Activated CD4-positive, alpha-beta T cell treated with anti-CD3 and anti-CD28 coated beads, Interleukin-2, amount 50 U/mL, for 48 hours (primary cell): Measurements from ENCODE around the gene CPA5.

ENCODE experiments used
- DNase-seq, 2 experiments: peaks; one replicate each; pipeline ENCODE4 v3.0.0-alpha.2; 2020

CPA5 gene

GRCh38 chr7:130332259-130333053 lies 12.2 kb upstream of the CPA5 start:
- no peak for DNase-seq

- DNase-seq: no peak
Measured at GRCh38 chr7:130333832-130334231, 10.8 kb upstream of the CPA5 start.

GRCh38 chr7:130334274-130334673 lies 10.3 kb upstream of the CPA5 start:
- no peak for DNase-seq

- no peak for DNase-seq
Measured at GRCh38 chr7:130337410-130337971, 7.1 kb upstream of the CPA5 start.

- no peak for DNase-seq
Measured at GRCh38 chr7:130338233-130338632, 6.4 kb upstream of the CPA5 start.

- no peak for DNase-seq
Measured at GRCh38 chr7:130341882-130342281, 2.7 kb upstream of the CPA5 start.

- no peak for DNase-seq
Measured at GRCh38 chr7:130342701-130343380, 1.8 kb upstream of the CPA5 start.

- no peak for DNase-seq
Measured at GRCh38 chr7:130345136-130345535, 520 bp downstream of the CPA5 start.

GRCh38 chr7:130345725-130346124 lies 1.1 kb downstream of the CPA5 start:
- DNase-seq: no peak

GRCh38 chr7:130346177-130346905 lies 1.7 kb downstream of the CPA5 start:
- DNase-seq: no peak

- no peak for DNase-seq
Measured at GRCh38 chr7:130346941-130347340, 2.3 kb downstream of the CPA5 start.

GRCh38 chr7:130349911-130350782 lies 5.5 kb downstream of the CPA5 start:
- no peak for DNase-seq

GRCh38 chr7:130350945-130351790 lies 6.6 kb downstream of the CPA5 start:
- DNase-seq: peak in 1 of 2 experiments; percentile 21

GRCh38 chr7:130351791-130352090 lies 7.1 kb downstream of the CPA5 start:
- no peak for DNase-seq

GRCh38 chr7:130352194-130353074 lies 7.8 kb downstream of the CPA5 start:
- DNase-seq: no peak

- DNase-seq: no peak
Measured at GRCh38 chr7:130353196-130353595, 8.6 kb downstream of the CPA5 start.

- no peak for DNase-seq
Measured at GRCh38 chr7:130356121-130356875, 11.7 kb downstream of the CPA5 start.

- no peak for DNase-seq
Measured at GRCh38 chr7:130356876-130357611, 12.4 kb downstream of the CPA5 start.

GRCh38 chr7:130358471-130358870 lies 13.9 kb downstream of the CPA5 start:
- DNase-seq: no peak
